ENCODE results near the gene TAPBPL.

Gene TAPBPL

DNA sequence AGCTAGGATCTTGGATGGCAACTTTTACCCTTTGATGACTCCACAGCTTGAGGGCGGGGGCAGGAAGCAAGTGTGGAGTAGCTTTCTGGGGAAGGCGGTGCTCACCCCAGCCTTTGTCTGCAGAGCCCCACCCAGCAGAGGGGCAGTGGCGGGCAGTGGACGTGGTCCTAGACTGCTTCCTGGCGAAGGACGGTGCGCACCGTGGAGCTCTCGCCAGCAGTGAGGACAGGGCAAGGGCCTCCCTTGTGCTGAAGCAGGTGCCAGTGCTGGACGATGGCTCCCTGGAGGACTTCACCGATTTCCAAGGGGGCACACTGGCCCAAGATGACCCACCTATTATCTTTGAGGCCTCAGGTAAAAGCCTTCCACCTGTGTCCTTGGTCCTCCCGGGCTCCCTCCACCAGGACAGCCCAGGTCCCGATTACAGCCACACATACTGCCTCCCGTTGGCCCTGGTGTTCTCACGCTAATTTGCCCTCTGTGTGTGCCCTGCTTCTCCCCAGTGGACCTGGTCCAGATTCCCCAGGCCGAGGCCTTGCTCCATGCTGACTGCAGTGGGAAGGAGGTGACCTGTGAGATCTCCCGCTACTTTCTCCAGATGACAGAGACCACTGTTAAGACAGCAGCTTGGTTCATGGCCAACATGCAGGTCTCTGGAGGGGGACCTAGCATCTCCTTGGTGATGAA lies 1.2 kb downstream of the TAPBPL start:
- WGBS, 2 experiments, result 89% methylated on average over 17 of the region's 17 CpGs
- Histone ChIP-seq H3K36me3 (ENCODE audit: control insufficient read depth, insufficient read depth, low read length) (no peaks in the 10 kb centered on the region), H3K27me3 (ENCODE audit: control insufficient read depth, insufficient read depth, low read length, poor library complexity, severe bottlenecking) (no peaks in the 10 kb centered on the region), H3K4me3 (ENCODE audit: insufficient read depth, low read depth, low read length) (no peak overlapping the region), H3K9me3 (ENCODE audit: control insufficient read depth, low read length) (no peaks in the 10 kb centered on the region), H3K4me1 (ENCODE audit: control insufficient read depth, insufficient read depth, low read length) (peaks cover 36% of the 10 kb centered on the region), H3K27ac (ENCODE audit: insufficient read depth, low read depth, low read length, poor library complexity, severe bottlenecking) (no peak overlapping the region)

DNA sequence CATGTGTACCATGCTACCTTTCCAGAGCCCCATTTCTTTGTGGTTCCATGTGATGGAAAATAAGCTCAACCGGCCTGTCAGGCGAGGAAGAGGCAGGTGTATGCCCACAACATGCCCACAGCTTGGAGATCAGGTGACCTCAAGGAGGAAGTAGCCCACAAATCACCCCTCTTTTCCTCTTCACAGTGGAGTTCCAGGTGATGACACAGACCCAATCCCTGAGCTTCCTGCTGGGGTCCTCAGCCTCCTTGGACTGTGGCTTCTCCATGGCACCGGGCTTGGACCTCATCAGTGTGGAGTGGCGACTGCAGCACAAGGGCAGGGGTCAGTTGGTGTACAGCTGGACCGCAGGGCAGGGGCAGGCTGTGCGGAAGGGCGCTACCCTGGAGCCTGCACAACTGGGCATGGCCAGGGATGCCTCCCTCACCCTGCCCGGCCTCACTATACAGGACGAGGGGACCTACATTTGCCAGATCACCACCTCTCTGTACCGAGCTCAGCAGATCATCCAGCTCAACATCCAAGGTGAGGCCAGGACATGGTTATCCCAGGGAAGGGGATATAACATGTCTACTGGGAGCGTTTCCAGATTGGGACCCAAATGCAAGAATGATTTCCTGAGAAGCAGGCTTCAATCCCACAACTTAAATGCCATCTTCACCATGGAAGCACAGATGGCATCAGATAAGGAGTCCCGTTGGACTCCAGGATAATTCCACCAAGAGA lies 5.5 kb downstream of the TAPBPL start:
- WGBS, 2 experiments, result 94 to 95% methylated on average over 12 of the region's 12 CpGs
- H3K4me1 ChIP-seq (ENCODE audit: control insufficient read depth, insufficient read depth, low read length), result peaks cover 12% of the 10 kb centered on the region
- no peak overlapping the region for H3K4me3 ChIP-seq (ENCODE audit: insufficient read depth, low read depth, low read length)
- H3K36me3 ChIP-seq (ENCODE audit: control insufficient read depth, insufficient read depth, low read length), result peaks cover 1% of the 10 kb centered on the region
- no peaks in the 10 kb centered on the region for H3K9me3 ChIP-seq (ENCODE audit: control insufficient read depth, low read length)
- no peaks in the 10 kb centered on the region for H3K27me3 ChIP-seq (ENCODE audit: control insufficient read depth, insufficient read depth, low read length, poor library complexity, severe bottlenecking)
- H3K27ac ChIP-seq (ENCODE audit: insufficient read depth, low read depth, low read length, poor library complexity, severe bottlenecking), result no peak overlapping the region

DNA sequence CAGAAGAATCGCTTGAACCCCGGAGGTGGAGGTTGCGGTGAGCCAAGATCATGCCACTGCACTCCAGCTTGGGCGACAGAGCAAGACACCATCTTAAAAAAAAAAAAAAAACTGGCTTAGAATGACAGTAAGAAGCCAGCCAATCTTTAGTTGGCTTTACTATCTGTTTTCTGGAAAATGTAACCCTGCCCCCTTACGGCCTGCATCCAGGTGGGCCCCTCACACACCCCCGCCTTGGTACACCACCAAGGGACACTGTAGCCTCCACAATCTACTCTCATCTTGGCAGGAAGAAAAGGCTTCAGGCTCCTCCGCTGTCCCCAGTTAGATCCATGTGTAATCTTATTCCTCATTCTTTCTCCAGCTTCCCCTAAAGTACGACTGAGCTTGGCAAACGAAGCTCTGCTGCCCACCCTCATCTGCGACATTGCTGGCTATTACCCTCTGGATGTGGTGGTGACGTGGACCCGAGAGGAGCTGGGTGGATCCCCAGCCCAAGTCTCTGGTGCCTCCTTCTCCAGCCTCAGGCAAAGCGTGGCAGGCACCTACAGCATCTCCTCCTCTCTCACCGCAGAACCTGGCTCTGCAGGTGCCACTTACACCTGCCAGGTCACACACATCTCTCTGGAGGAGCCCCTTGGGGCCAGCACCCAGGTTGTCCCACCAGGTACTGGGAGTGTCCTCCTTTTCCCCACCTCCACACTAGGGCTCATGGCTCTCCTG lies 6.6 kb downstream of the TAPBPL start:
- peaks cover 1% of the 10 kb centered on the region for H3K4me1 ChIP-seq (ENCODE audit: control insufficient read depth, insufficient read depth, low read length)
- H3K27me3 ChIP-seq (ENCODE audit: control insufficient read depth, insufficient read depth, low read length, poor library complexity, severe bottlenecking), result no peaks in the 10 kb centered on the region
- no peak overlapping the region for H3K27ac ChIP-seq (ENCODE audit: insufficient read depth, low read depth, low read length, poor library complexity, severe bottlenecking)
- WGBS, 2 experiments, result 91 to 93% methylated on average over 14 of the region's 14 CpGs
- no peaks in the 10 kb centered on the region for H3K9me3 ChIP-seq (ENCODE audit: control insufficient read depth, low read length)
- H3K4me3 ChIP-seq (ENCODE audit: insufficient read depth, low read depth, low read length), result no peak overlapping the region
- H3K36me3 ChIP-seq (ENCODE audit: control insufficient read depth, insufficient read depth, low read length), result peaks cover 3% of the 10 kb centered on the region

DNA sequence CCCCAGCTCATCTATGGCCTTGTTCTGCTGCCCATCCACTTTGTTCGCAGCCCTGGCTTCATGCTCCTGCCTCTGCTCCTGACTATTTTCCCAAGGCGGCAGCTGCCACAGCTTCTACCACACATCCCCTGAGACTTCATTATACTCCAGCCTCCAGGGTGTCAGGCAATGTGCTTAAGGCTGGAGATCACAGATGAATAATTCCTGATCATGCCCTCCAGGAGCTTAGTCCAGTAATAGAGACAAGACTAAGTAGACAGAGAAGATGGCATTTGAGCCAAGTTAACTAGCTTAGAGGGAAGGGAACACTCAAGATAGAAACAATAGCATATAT lies 7.1 kb downstream of the TAPBPL start:
- Histone ChIP-seq H3K36me3 (ENCODE audit: control insufficient read depth, insufficient read depth, low read length) (peaks cover 5% of the 10 kb centered on the region), H3K4me1 (ENCODE audit: control insufficient read depth, insufficient read depth, low read length) (no peaks in the 10 kb centered on the region), H3K27me3 (ENCODE audit: control insufficient read depth, insufficient read depth, low read length, poor library complexity, severe bottlenecking) (no peaks in the 10 kb centered on the region), H3K9me3 (ENCODE audit: control insufficient read depth, low read length) (no peaks in the 10 kb centered on the region), H3K27ac (ENCODE audit: insufficient read depth, low read depth, low read length, poor library complexity, severe bottlenecking) (no peak overlapping the region), H3K4me3 (ENCODE audit: insufficient read depth, low read depth, low read length) (no peak overlapping the region)
- WGBS, 2 experiments, result 85 to 93% methylated on average over 2 of the region's 2 CpGs

DNA sequence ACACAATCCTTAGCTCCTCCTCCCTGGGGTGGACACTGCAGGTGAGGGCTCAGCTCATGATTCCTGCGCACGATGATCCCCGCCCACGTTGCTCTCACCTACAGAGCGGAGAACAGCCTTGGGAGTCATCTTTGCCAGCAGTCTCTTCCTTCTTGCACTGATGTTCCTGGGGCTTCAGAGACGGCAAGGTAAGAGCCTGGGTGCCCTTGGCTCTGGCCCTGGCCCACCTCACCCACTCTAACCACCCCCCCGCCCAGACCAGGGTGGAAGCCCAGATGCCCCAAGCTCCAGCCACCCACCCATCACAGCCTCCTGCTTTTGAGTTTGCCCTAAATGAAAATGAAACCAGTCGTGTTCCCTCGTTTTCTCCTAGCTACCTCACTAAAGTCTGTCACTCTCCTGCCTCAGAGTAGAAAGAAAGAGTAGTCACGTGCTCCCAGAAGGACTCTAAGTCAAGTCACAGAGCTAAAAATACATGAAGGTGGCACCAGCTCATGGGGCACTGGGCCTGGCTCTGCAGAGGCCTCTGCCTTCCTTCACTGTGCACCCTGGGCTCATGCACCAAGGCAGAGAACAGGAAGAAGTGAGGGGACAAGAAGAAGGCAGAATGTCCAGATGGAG lies 9.0 kb downstream of the TAPBPL start:
- WGBS, 2 experiments, result 93 to 96% methylated on average over 10 of the region's 10 CpGs
- peaks cover 15% of the 10 kb centered on the region for H3K36me3 ChIP-seq (ENCODE audit: control insufficient read depth, insufficient read depth, low read length)

DNA sequence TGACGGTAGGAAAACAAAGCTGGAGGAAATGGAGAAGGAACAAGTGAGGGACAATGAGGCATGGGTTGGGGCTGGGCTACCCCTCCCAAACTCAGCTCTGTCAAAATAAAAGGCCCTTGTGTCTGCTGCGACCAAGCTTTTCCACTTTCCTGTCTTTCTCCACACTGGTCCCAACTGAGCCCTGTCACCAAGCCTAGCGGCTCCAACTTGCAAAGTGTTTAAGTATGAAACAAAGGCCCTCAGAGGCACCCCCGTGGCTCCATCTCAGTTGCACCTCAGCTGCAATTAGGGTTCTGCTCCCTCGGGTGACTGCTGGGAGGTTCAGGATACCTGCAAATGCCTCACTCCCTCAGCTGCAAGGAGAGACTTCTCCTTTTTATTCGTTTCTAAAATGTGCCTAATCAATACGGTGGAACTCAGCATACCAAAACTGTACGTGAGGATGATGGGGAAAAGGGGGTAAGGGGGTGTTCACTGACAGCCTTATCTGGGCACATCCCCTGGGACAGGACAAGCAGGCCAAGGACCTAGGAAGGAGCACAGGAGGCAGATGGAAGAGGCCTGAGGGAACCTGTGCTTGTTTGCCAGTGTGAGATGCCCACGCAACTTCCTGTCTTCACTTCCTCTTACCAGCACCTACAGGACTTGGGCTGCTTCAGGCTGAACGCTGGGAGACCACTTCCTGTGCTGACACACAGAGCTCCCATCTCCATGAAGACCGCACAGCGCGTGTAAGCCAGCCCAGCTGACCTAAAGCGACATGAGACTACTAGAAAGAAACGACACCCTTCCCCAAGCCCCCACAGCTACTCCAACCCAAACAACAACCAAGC lies 9.8 kb downstream of the TAPBPL start:
- Histone ChIP-seq H3K4me3 (ENCODE audit: insufficient read depth, low read depth, low read length) (no peak overlapping the region), H3K9me3 (ENCODE audit: control insufficient read depth, low read length) (no peaks in the 10 kb centered on the region), H3K4me1 (ENCODE audit: control insufficient read depth, insufficient read depth, low read length) (no peaks in the 10 kb centered on the region), H3K36me3 (ENCODE audit: control insufficient read depth, insufficient read depth, low read length) (peaks cover 15% of the 10 kb centered on the region), H3K27me3 (ENCODE audit: control insufficient read depth, insufficient read depth, low read length, poor library complexity, severe bottlenecking) (no peaks in the 10 kb centered on the region), H3K27ac (ENCODE audit: insufficient read depth, low read depth, low read length, poor library complexity, severe bottlenecking) (no peak overlapping the region)
- 93 to 94% methylated on average over 15 of the region's 15 CpGs for WGBS, 2 experiments

More for the DNA sequence above, 9.0 kb downstream of the TAPBPL start:
- Histone ChIP-seq H3K4me3 (ENCODE audit: insufficient read depth, low read depth, low read length) (no peak overlapping the region), H3K27me3 (ENCODE audit: control insufficient read depth, insufficient read depth, low read length, poor library complexity, severe bottlenecking) (no peaks in the 10 kb centered on the region), H3K27ac (ENCODE audit: insufficient read depth, low read depth, low read length, poor library complexity, severe bottlenecking) (no peak overlapping the region), H3K9me3 (ENCODE audit: control insufficient read depth, low read length) (no peaks in the 10 kb centered on the region), H3K4me1 (ENCODE audit: control insufficient read depth, insufficient read depth, low read length) (no peaks in the 10 kb centered on the region)

DNA sequence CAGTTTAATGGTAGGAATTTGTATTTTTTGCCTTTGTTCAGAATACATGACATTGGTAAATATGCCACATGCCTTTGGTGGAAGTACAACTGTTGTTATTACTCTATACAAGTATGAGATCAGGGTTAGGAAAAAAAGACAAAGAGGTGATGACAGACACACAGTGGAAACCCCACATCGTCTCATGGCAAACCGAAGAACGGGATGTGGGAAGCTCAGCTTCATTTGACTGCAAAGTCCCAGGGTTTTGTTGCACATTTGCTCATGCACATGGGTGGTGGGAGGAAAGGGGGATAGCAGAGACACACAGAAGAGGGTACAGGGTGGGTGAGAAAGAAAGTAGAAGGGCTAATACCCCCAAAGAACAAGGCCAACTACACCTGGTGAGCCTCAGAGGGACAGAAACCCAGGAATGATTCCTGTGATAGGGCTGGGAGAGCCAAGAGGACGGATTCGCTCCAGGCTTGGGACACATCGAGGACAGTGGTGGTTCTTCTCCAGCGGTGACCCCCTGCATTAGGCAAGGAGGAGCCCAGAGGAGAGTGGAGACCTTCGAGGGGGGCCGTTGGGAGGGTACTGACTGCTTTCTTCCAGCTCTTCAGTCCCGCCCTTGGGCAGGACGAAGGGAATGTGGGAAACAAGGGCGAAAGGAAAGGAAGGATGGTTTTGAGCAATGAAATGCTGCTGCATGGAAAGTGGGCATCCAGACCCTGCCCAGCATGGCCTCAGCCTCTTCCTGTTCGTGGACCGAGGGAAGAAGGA lies 10.6 kb downstream of the TAPBPL start:
- 93 to 96% methylated on average over 14 of the region's 14 CpGs for WGBS, 2 experiments
- Histone ChIP-seq H3K27ac (ENCODE audit: insufficient read depth, low read depth, low read length, poor library complexity, severe bottlenecking) (no peak overlapping the region), H3K4me3 (ENCODE audit: insufficient read depth, low read depth, low read length) (no peak overlapping the region), H3K36me3 (ENCODE audit: control insufficient read depth, insufficient read depth, low read length) (peaks cover 15% of the 10 kb centered on the region), H3K9me3 (ENCODE audit: control insufficient read depth, low read length) (no peaks in the 10 kb centered on the region), H3K4me1 (ENCODE audit: control insufficient read depth, insufficient read depth, low read length) (no peaks in the 10 kb centered on the region), H3K27me3 (ENCODE audit: control insufficient read depth, insufficient read depth, low read length, poor library complexity, severe bottlenecking) (no peaks in the 10 kb centered on the region)

DNA sequence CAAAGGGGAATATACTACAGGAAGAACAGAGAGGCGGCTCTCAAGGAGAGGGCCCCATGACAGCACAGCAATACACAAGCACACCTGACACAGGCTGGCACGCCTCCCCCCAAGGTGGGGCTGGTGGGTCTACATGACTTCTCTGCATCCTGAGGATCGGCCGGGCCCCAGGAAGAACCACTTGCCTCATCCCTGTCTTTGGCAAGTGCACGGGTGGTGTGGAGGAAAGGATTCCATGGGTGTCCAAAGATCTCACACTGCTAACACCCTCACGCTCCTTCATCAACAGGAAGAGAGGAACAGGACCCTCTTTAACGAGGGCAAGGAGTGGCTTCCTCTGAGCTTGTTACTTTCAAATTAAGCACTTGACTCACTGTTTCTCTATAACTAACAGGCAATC lies 11.4 kb downstream of the TAPBPL start:
- H3K27me3 ChIP-seq (ENCODE audit: control insufficient read depth, insufficient read depth, low read length, poor library complexity, severe bottlenecking), result no peaks in the 10 kb centered on the region
- peaks cover 15% of the 10 kb centered on the region for H3K36me3 ChIP-seq (ENCODE audit: control insufficient read depth, insufficient read depth, low read length)
- no peaks in the 10 kb centered on the region for H3K9me3 ChIP-seq (ENCODE audit: control insufficient read depth, low read length)
- H3K4me3 ChIP-seq (ENCODE audit: insufficient read depth, low read depth, low read length), result no peak overlapping the region
- no peaks in the 10 kb centered on the region for H3K4me1 ChIP-seq (ENCODE audit: control insufficient read depth, insufficient read depth, low read length)
- WGBS, 2 experiments, result 92 to 96% methylated on average over 7 of the region's 7 CpGs
- no peak overlapping the region for H3K27ac ChIP-seq (ENCODE audit: insufficient read depth, low read depth, low read length, poor library complexity, severe bottlenecking)

DNA sequence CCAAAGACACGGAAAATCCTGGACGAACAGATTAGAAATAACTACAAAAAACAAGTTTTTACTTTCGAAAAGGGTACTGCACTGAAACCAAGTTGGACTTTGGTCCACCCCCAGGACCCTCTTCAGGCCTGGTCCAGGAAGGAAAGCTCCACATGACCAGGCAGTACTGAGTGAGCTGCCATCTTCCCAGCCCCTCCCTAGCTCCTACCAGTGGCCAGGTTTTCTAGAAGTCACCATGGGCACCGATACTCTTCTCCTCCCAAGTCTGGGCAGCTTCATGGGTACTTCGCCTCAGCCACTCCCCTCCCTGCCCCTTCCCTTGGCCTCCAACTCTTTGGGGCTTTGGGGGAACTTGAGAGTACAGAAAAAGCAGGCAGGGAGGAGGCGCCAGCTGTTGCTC lies 12.0 kb downstream of the TAPBPL start:
- peaks cover 15% of the 10 kb centered on the region for H3K36me3 ChIP-seq (ENCODE audit: control insufficient read depth, insufficient read depth, low read length)

More for the DNA sequence above, 12.0 kb downstream of the TAPBPL start:
- Histone ChIP-seq H3K4me3 (ENCODE audit: insufficient read depth, low read depth, low read length) (no peak overlapping the region), H3K9me3 (ENCODE audit: control insufficient read depth, low read length) (no peaks in the 10 kb centered on the region), H3K27me3 (ENCODE audit: control insufficient read depth, insufficient read depth, low read length, poor library complexity, severe bottlenecking) (no peaks in the 10 kb centered on the region), H3K4me1 (ENCODE audit: control insufficient read depth, insufficient read depth, low read length) (no peaks in the 10 kb centered on the region), H3K27ac (ENCODE audit: insufficient read depth, low read depth, low read length, poor library complexity, severe bottlenecking) (no peak overlapping the region)
- 95 to 96% methylated on average over 6 of the region's 6 CpGs for WGBS, 2 experiments
